Large intestine (tissue), 3 donors: ENCODE data around the gene FMN1. TPM values are rescaled to one million over a fixed set of nuclear protein-coding genes. Genes with fewer than 3 reads are reported as not detected.

Source experiments
- DNase-seq, 2 donors: peaks; one replicate each; pipeline versions ENCODE4 v3.0.0 to v3.0.0-alpha.2; 2013
- H3K27ac ChIP-seq: one replicate; pipeline ENCODE4 v1.5.1; 2013; ENCODE audit warnings: low read length
- H3K27me3 ChIP-seq: 2 replicates; pipeline ENCODE4 v1.6.1; 2013; ENCODE audit warnings: low read length; ENCODE audit not compliant: control insufficient read depth, insufficient read depth
- H3K36me3 ChIP-seq: 2 replicates; pipeline ENCODE4 v1.6.1; 2013; ENCODE audit warnings: low read length; ENCODE audit not compliant: control insufficient read depth, insufficient read depth
- H3K4me1 ChIP-seq: one replicate; pipeline ENCODE4 v1.6.1; 2013; ENCODE audit warnings: low read length; ENCODE audit not compliant: control insufficient read depth, insufficient read depth
- H3K4me3 ChIP-seq: one replicate; pipeline ENCODE4 v1.5.1; 2013; ENCODE audit warnings: low read length
- H3K9me3 ChIP-seq: one replicate; pipeline ENCODE4 v1.6.1; 2013; ENCODE audit warnings: mild to moderate bottlenecking, low read depth, low read length, moderate library complexity; ENCODE audit not compliant: control insufficient read depth
- WGBS: methylation state at CpG from one replicate; pipeline ENCODE4 v1.1.5; 2013; ENCODE audit warnings: low lambda C conversion rate; ENCODE audit not compliant: insufficient coverage; 5-methylcytosine and 5-hydroxymethylcytosine counted together
- polyA plus RNA-seq: library from polyadenylated mRNA; unstranded; fragments of 120-200 nt; gene quantifications from one replicate; pipeline ENCODE4 v1.2.1, GENCODE V29; 2013

The FMN1 gene
- polyA plus RNA-seq, 1 donor = 0.88 TPM

- Histone ChIP-seq H3K9me3 (no peaks in the 10 kb centered on the region), H3K4me3 (no peak overlapping the region), H3K4me1 (no peaks in the 10 kb centered on the region), H3K27me3 (peaks cover 2% of the 10 kb centered on the region), H3K27ac (no peak overlapping the region), H3K36me3 (no peaks in the 10 kb centered on the region)
- DNase-seq = no peak
- WGBS = 83% methylated on average over 1 of the region's 4 CpGs
Observed at GRCh38 chr15:33109345-33109744, 85.2 kb downstream of the FMN1 start.

DNA sequence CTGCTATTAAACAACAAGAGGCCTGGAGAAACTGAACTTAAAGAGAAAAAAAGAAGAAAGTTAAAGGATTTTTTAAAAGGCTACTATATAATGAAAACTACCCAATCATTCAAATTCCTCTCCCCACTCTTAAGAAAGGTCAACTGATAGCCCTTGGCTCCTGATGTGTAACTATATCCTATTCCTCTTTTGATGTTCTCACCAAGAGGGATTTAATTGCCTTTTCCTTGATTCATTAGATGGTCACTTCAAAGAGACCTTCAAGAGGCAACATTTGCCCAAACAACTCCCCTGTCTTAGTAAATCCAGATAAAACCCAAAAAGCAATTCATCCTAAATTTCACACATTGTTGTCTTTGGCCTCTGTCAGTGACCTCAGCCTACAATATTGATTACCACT is 86.0 kb downstream of the FMN1 start:
- peaks cover 2% of the 10 kb centered on the region for H3K27me3 ChIP-seq
- H3K9me3 ChIP-seq = no peaks in the 10 kb centered on the region
- no peak for DNase-seq
- no peaks in the 10 kb centered on the region for H3K4me1 ChIP-seq
- H3K36me3 ChIP-seq = no peaks in the 10 kb centered on the region
- H3K4me3 ChIP-seq = no peak overlapping the region
- no peak overlapping the region for H3K27ac ChIP-seq

DNA sequence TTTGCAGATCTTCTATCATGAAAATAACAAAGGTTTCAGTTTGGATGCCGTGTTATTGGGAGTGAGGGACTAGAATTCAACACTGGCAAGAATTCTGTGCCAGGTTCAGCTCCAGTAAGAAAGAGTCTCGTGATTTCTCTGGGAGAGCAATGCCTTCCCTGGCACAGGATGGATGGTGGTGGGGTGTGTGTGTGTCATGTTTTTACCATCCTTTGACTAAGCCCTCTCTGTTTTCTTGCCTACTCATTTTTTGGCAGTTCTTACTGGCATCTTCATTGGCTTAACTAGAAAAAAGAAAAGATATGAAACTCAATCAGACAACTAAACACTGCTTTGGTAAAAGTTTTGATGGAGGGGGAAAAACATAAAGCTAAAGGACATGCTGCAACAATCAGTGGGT is 86.6 kb downstream of the FMN1 start:
- H3K4me3 ChIP-seq = no peak overlapping the region
- no peak for DNase-seq
- H3K27ac ChIP-seq = no peak overlapping the region
- H3K4me1 ChIP-seq = no peaks in the 10 kb centered on the region
- peaks cover 2% of the 10 kb centered on the region for H3K27me3 ChIP-seq
- H3K36me3 ChIP-seq = no peaks in the 10 kb centered on the region
- no peaks in the 10 kb centered on the region for H3K9me3 ChIP-seq
- no CpG with 5 or more reads among the region's 2 CpGs for WGBS

- 71% methylated on average over 2 of the region's 2 CpGs for WGBS
Observed at GRCh38 chr15:33104212-33104611, 90.3 kb downstream of the FMN1 start.

DNA sequence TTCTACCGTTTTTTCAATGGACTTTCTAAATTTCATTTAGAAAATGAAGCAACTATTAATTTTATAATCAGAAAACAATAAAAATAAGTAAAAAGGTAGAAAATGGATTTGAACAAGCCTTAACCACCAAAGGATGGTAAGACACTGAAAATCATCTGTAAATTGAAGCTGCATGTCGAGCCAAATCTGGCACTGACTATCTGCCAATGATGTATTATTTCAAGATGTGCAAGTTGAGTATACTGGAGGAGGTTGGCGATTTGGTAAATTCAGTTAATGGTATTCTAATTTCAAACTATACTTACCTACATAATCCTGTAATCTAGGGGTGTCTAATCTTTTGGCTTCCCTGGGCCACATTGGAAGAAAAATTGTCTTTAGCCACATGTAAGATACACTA is 93.5 kb downstream of the FMN1 start:
- Histone ChIP-seq H3K4me3 (no peak overlapping the region), H3K4me1 (no peaks in the 10 kb centered on the region), H3K9me3 (no peaks in the 10 kb centered on the region), H3K27ac (no peak overlapping the region), H3K27me3 (no peaks in the 10 kb centered on the region), H3K36me3 (no peaks in the 10 kb centered on the region)
- no peak for DNase-seq
- WGBS = 93% methylated on average over 1 of the region's 3 CpGs

More at GRCh38 chr15:33104212-33104611, 90.3 kb downstream of the FMN1 start:
- peaks cover 2% of the 10 kb centered on the region for H3K27me3 ChIP-seq
- no peak overlapping the region for H3K27ac ChIP-seq
- no peaks in the 10 kb centered on the region for H3K9me3 ChIP-seq
- no peak for DNase-seq
- H3K36me3 ChIP-seq = no peaks in the 10 kb centered on the region
- no peaks in the 10 kb centered on the region for H3K4me1 ChIP-seq
- H3K4me3 ChIP-seq = no peak overlapping the region

DNA sequence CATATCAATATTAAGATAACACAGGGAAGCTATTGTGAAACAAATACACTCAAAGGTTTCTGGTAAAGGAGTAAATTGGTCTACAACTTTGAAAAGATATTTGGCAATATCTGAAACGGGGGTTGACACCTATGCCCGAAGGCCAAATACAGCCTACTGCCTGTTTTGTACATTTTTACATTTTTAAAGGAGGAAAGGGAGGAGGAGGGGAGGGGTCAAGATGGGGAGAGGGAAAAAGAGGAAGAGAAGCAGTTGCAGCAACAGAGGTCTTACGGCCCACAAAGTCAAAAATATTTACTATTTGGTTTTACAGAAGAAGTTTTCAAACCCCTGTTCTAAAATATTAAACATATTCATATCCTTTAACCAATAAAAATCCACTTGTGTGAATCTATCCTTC is 94.2 kb downstream of the FMN1 start:
- Histone ChIP-seq H3K27ac (no peak overlapping the region), H3K4me1 (no peaks in the 10 kb centered on the region), H3K27me3 (no peaks in the 10 kb centered on the region), H3K9me3 (no peaks in the 10 kb centered on the region), H3K4me3 (no peak overlapping the region), H3K36me3 (no peaks in the 10 kb centered on the region)
- no CpG with 5 or more reads among the region's 3 CpGs for WGBS
- DNase-seq = no peak

DNA sequence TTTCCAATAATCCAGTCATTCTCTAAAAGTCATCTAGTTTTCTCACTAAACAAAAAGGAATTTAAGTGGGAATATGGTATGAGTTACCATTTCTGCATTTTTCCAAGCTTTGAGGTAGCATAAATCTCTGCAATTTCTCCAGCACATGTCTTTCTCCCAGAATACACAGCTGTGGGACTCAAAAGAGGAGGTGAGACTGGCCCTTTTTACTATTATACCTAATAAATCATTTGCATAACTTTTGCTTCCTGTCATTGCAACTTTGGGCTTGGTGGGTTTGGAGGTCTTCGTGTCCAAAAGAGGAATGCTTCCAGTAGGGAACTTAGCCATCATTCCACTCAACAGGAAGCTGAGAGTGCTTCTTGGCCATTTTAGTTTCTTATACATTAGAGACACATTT is 94.8 kb downstream of the FMN1 start:
- Histone ChIP-seq H3K4me3 (no peak overlapping the region), H3K27me3 (no peaks in the 10 kb centered on the region), H3K36me3 (no peaks in the 10 kb centered on the region), H3K9me3 (no peaks in the 10 kb centered on the region), H3K4me1 (no peaks in the 10 kb centered on the region), H3K27ac (no peak overlapping the region)
- no CpG with 5 or more reads among the region's 1 CpG for WGBS
- DNase-seq = no peak

DNA sequence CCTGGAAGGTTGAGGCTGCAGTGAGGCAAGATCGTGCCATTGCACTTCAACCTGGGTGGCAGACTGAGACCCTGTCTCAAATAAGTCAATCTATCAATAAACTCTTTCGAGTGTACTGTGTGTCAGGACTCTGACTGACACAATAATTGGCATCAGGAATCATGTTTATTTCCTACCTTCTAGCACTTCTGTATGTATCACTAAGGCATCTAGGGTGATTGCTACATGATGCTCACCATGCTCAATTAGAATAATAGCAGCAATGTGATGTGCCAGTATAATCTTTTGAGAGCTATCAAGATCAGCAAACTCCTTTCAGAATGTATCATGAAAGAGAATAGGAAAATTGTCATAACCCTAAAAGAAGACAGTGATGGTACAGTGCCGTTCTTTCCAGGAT is 95.3 kb downstream of the FMN1 start:
- no peak overlapping the region for H3K4me3 ChIP-seq
- no peak for DNase-seq
- H3K27ac ChIP-seq = no peak overlapping the region
- H3K9me3 ChIP-seq = no peaks in the 10 kb centered on the region
- 100% methylated on average over 1 of the region's 3 CpGs for WGBS
- no peaks in the 10 kb centered on the region for H3K27me3 ChIP-seq
- no peaks in the 10 kb centered on the region for H3K36me3 ChIP-seq
- H3K4me1 ChIP-seq = no peaks in the 10 kb centered on the region

- 75% methylated on average over 1 of the region's 7 CpGs for WGBS
- Histone ChIP-seq H3K27ac (no peak overlapping the region), H3K36me3 (no peaks in the 10 kb centered on the region), H3K27me3 (no peaks in the 10 kb centered on the region), H3K4me3 (no peak overlapping the region), H3K9me3 (no peaks in the 10 kb centered on the region), H3K4me1 (no peaks in the 10 kb centered on the region)
- DNase-seq = no peak
Observed at GRCh38 chr15:33098094-33099058, 96.1 kb downstream of the FMN1 start.

DNA sequence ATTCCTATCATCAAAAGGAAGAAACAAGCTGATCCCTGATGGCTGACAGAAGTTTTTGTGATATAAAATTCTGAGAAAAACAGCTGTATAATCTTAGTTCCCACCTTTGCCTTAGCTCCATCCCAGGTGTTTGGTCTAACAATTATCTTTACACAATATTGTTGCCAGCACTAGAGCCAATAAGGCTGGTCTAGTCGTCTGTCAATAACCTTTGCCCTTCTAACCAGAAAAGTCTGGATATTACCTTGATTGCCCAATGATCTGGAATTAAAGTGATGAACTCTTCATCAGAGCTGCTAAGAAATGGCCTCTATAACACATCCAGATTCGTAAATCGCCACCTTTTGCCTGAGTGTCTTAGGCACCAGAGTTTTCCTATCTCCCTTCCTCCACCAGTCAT is 98.4 kb downstream of the FMN1 start:
- no peak for DNase-seq
- H3K27ac ChIP-seq = no peak overlapping the region
- no CpG with 5 or more reads among the region's 3 CpGs for WGBS
- no peaks in the 10 kb centered on the region for H3K9me3 ChIP-seq
- no peaks in the 10 kb centered on the region for H3K36me3 ChIP-seq
- no peak overlapping the region for H3K4me3 ChIP-seq
- H3K27me3 ChIP-seq = no peaks in the 10 kb centered on the region
- H3K4me1 ChIP-seq = no peaks in the 10 kb centered on the region

DNA sequence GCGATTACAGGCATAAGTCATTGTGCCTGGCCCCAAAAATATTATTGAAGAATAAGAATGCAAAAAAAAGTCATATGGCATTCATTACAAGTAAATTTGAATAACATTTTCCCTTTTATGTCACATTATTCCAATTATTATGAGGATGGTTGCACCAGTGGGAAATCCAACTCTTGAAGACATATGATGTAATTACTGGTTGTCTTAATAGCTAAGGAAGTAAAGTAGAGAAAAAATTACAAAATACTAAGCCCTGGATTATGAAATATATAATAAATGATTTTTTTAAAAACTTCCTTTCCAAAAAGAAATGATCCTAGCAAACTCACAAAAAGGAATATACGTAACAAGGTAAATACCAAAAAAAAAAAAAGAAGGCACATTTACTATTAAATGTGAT is 98.9 kb downstream of the FMN1 start:
- 75% methylated on average over 1 of the region's 2 CpGs for WGBS
- no peak overlapping the region for H3K27ac ChIP-seq
- DNase-seq = no peak
- H3K4me3 ChIP-seq = no peak overlapping the region
- no peaks in the 10 kb centered on the region for H3K4me1 ChIP-seq
- no peaks in the 10 kb centered on the region for H3K36me3 ChIP-seq
- H3K27me3 ChIP-seq = no peaks in the 10 kb centered on the region
- no peaks in the 10 kb centered on the region for H3K9me3 ChIP-seq
